SU-DHL-6 (cell line): ENCODE data around the gene ZNF639.
A peak's percentile ranks its signal among the peaks of the same experiment; 100 is the strongest.

Source experiments
- H2AFZ ChIP-seq: fragments of 200-600 bp; sonication (generic); 2 replicates; pipeline ENCODE4 v1.6.1; 2014; ENCODE audit warnings: low read depth, mild to moderate bottlenecking, moderate library complexity, mixed read lengths, antibody characterized with exemption, low read length; ENCODE audit not compliant: severe bottlenecking
- H3F3A ChIP-seq: fragments of 200-600 bp; shearing (Covaris generic); 2 replicates; pipeline ENCODE4 v1.6.0; 2016; ENCODE audit warnings: antibody characterized with exemption, mild to moderate bottlenecking; ENCODE audit not compliant: insufficient read depth
- H3K27ac ChIP-seq: fragments of 200-600 bp; sonication (generic); 2 replicates; pipeline ENCODE4 v1.5.1; 2016; ENCODE audit warnings: low read depth, mild to moderate bottlenecking, low read length, moderate library complexity, mixed read lengths
- H3K27me3 ChIP-seq: fragments of 200-600 bp; sonication (generic), shearing (Covaris generic); 2 replicates; pipeline ENCODE4 v1.6.0; 2014; ENCODE audit warnings: mild to moderate bottlenecking, low read length
- H3K36me3 ChIP-seq: fragments of 200-600 bp; sonication (generic); 2 replicates; pipeline ENCODE4 v1.6.1; 2014; ENCODE audit warnings: mild to moderate bottlenecking, low read length, mixed read lengths
- H3K4me2 ChIP-seq: fragments of 300-600, 200-600 bp; shearing (Covaris generic), sonication (generic); 2 replicates; pipeline ENCODE4 v1.6.0; 2014; ENCODE audit warnings: low read length, low read depth, mild to moderate bottlenecking; ENCODE audit not compliant: poor library complexity, severe bottlenecking
- H3K4me3 ChIP-seq: fragments of 200-600 bp; sonication (generic); 2 replicates; pipeline ENCODE4 v1.5.1; 2014; ENCODE audit warnings: antibody characterized with exemption, low read length, mild to moderate bottlenecking, mixed read lengths; ENCODE audit not compliant: insufficient read depth, poor library complexity, severe bottlenecking
- H3K79me2 ChIP-seq: fragments of 200-600 bp; sonication (generic); 2 replicates; pipeline ENCODE4 v1.6.1; 2014; ENCODE audit warnings: mild to moderate bottlenecking, low read length, moderate library complexity; ENCODE audit not compliant: insufficient read depth
- H3K9ac ChIP-seq: fragments of 200-600 bp; sonication (generic); 2 replicates; pipeline ENCODE4 v1.7.0; 2014; ENCODE audit warnings: mild to moderate bottlenecking, low read length
- H3K9me2 ChIP-seq: fragments of 200-600 bp; sonication (generic); replicated peaks from 2 replicates; pipeline ENCODE4 v1.6.1; 2014; ENCODE audit warnings: low read length; ENCODE audit not compliant: insufficient read depth
- H3K9me3 ChIP-seq: fragments of 200-600 bp; sonication (generic); 2 replicates; pipeline ENCODE4 v1.6.1; 2014; ENCODE audit warnings: low read length, mixed read lengths; ENCODE audit not compliant: insufficient read depth
- H4K20me1 ChIP-seq: fragments of 200-600 bp; sonication (generic); 2 replicates; pipeline ENCODE4 v1.6.1; 2014; ENCODE audit warnings: low read depth, mild to moderate bottlenecking, antibody characterized with exemption, low read length, moderate library complexity, mixed read lengths
- EZH2phosphoT487 ChIP-seq: fragments of 200-600 bp; sonication (generic), shearing (Covaris generic); conservative IDR thresholded peaks from 2 replicates; pipeline ENCODE4 v1.6.1; 2018; ENCODE audit warnings: mild to moderate bottlenecking, antibody characterized with exemption, low read length, moderate library complexity, mixed read lengths
- TF ChIP-seq, protein P1 (sequence below): fragments of 200-600 bp; sonication (generic); IDR thresholded peaks from one replicate; pipeline ENCODE4 v1.5.1; 2017; ENCODE audit warnings: antibody characterized with exemption, mild to moderate bottlenecking, low read length, moderate library complexity; ENCODE audit not compliant: insufficient read depth, poor library complexity, severe bottlenecking

Gene ZNF639

DNA sequence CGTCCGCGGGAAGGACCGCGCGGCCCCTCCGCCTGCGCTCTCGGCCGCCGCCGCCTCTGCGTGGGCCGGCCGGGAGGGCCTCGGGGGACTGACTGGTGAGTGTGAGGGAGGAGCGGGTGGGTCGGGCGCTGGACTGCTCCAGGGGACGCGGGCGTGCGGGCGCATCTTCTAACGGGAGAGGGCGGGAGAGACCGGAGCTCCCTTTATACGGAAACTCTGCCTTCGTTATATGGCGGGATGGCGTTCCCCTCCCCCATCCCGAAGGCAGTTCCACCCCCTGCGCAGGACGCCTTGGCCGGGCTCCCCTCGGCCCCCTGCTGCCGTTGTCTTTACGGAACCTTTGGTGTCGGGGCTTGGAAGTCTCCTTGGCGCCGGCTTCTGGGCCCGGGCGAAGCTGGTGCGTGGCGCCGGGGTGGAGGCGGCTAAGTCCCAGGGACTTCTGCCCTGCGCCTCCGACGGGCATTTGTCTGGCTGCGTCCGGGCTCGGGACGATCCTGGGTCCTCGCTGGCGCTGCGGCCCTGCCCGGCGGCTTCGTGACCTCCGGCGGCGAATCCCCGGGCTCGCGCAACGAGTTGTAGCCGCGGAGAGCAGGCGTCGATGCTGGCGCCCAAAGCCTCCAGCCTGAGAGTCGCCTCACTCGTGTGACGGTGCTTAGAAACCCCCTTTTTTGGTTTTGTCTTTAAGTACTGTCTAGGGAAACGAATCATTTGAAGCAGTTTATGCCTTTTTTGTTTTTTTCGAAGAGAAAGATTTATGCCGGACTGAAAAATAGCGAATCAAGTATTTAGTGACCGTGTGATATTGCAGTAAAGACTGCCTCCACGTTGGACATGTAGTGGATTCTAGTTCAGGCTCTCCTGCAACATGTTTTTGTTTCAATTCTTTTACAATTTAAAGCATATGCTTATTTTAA is 623 bp downstream of the ZNF639 start:
- peaks cover 10% of the 10 kb centered on the region; the same call in 1 of the 2 replicates for H4K20me1 ChIP-seq
- H3K27ac ChIP-seq: peak overlapping the region; percentile 75
- H3K4me3 ChIP-seq: peak overlapping the region; percentile 79
- no peaks in the 10 kb centered on the region for H3K9me2 ChIP-seq
- no peaks in the 10 kb centered on the region for H3K9me3 ChIP-seq
- peaks cover 13% of the 10 kb centered on the region for H3F3A ChIP-seq
- H3K4me2 ChIP-seq: peak overlapping the region; percentile 92
- no peak for TF ChIP-seq EZH2phosphoT487
- peaks cover 53% of the 10 kb centered on the region for H3K79me2 ChIP-seq
- H3K27me3 ChIP-seq: no peaks in the 10 kb centered on the region
- H2AFZ ChIP-seq: peak overlapping the region; percentile 30
- peak overlapping the region; percentile 91 for H3K9ac ChIP-seq
- peaks cover 12% of the 10 kb centered on the region for H3K36me3 ChIP-seq

DNA sequence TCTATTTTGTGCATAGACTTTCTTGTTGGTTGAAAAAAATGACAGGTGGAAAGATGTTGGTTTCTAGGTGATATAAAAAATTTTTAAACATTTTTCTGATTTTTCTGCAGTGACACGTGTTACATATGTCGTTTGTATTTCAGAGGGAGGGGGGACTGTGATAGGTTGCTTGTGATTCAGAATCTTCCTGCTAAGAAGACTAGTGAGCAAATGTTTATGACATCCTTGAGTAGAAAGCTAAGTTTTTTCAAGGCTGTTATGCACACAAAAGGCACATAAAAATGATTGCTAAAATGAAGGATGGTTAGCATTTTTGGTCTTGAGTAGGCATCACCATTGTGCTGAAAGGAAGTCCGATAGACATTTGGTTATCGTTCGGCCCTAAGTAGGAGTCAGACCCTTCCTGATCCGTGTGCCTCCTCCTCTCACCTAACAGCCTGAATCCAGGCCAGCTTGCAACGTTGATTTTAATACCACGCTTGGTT is 1.5 kb downstream of the ZNF639 start:
- TF ChIP-seq, protein P1, sequence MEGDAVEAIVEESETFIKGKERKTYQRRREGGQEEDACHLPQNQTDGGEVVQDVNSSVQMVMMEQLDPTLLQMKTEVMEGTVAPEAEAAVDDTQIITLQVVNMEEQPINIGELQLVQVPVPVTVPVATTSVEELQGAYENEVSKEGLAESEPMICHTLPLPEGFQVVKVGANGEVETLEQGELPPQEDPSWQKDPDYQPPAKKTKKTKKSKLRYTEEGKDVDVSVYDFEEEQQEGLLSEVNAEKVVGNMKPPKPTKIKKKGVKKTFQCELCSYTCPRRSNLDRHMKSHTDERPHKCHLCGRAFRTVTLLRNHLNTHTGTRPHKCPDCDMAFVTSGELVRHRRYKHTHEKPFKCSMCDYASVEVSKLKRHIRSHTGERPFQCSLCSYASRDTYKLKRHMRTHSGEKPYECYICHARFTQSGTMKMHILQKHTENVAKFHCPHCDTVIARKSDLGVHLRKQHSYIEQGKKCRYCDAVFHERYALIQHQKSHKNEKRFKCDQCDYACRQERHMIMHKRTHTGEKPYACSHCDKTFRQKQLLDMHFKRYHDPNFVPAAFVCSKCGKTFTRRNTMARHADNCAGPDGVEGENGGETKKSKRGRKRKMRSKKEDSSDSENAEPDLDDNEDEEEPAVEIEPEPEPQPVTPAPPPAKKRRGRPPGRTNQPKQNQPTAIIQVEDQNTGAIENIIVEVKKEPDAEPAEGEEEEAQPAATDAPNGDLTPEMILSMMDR: no peak
- no peak for TF ChIP-seq EZH2phosphoT487
- no peaks in the 10 kb centered on the region for H3K9me2 ChIP-seq
- no peaks in the 10 kb centered on the region for H3K9me3 ChIP-seq
- H3K4me2 ChIP-seq: peak overlapping the region; percentile 92
- H3K36me3 ChIP-seq: peaks cover 20% of the 10 kb centered on the region
- H3F3A ChIP-seq: peaks cover 14% of the 10 kb centered on the region
- peak overlapping the region; percentile 75 for H3K27ac ChIP-seq
- H3K79me2 ChIP-seq: peaks cover 57% of the 10 kb centered on the region
- peak overlapping the region; percentile 79 for H3K4me3 ChIP-seq
- H4K20me1 ChIP-seq: peaks cover 12% of the 10 kb centered on the region
- H2AFZ ChIP-seq: no peak overlapping the region
- H3K27me3 ChIP-seq: no peaks in the 10 kb centered on the region
- H3K9ac ChIP-seq: peak overlapping the region; percentile 91

DNA sequence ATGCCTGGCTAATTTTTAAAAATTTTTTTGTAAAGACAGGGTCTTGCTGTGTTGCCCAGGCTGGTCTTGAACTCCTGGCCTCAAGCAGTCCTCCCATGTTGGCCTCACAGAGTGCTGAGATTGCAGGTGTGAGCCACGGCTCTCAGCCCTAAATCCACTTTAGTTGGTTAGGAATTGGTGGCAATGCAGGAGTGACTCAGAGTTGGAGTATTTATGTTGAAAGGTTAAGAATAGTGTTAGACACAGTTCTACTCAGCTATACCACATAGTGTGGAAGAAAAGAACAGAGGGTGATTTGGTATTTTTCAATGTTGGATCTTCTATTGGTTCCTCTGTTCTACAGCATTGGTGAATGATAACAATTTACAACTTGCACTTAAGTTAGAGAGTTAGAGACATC is 7.6 kb downstream of the ZNF639 start:
- Histone ChIP-seq H3K9me3 (no peaks in the 10 kb centered on the region), H3K27me3 (no peaks in the 10 kb centered on the region), H2AFZ (no peak overlapping the region), H3K36me3 (peaks cover 72% of the 10 kb centered on the region), H3K4me2 (no peak overlapping the region), H3K79me2 (peaks cover 54% of the 10 kb centered on the region), H3K9me2 (no peaks in the 10 kb centered on the region), H3F3A (peaks cover 19% of the 10 kb centered on the region; the same call in 1 of the 2 replicates), H4K20me1 (peaks cover 13% of the 10 kb centered on the region), H3K27ac (no peak overlapping the region), H3K9ac (no peak overlapping the region), H3K4me3 (no peak overlapping the region)
- TF ChIP-seq, protein P1: no peak
- no peak for TF ChIP-seq EZH2phosphoT487

DNA sequence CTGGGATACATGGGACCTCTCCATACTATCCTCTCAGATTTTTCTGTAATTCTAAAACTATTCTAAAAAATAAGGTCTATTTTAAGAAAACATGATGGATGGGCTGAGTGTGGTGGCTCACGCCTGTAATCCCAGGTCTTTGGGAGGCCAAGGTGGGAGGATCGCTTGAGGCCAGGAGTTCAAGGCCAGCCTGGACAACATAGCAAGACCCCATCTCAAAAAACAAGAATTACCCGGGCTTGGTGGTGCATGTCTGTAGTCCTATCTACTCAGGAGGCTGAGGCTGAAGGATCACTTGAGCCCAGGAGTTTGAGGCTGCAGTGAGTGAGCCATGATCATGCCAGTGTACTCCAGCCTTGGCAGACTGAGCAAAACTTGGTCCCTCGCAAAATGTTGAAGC is 9.4 kb downstream of the ZNF639 start:
- Histone ChIP-seq H2AFZ (no peak overlapping the region), H3F3A (peaks cover 23% of the 10 kb centered on the region; the same call in 1 of the 2 replicates), H3K9ac (no peak overlapping the region), H3K4me2 (no peak overlapping the region), H4K20me1 (peaks cover 13% of the 10 kb centered on the region), H3K9me3 (no peaks in the 10 kb centered on the region), H3K27ac (no peak overlapping the region), H3K9me2 (no peaks in the 10 kb centered on the region), H3K79me2 (peaks cover 42% of the 10 kb centered on the region), H3K4me3 (no peak overlapping the region), H3K27me3 (no peaks in the 10 kb centered on the region), H3K36me3 (peaks cover 80% of the 10 kb centered on the region)
- TF ChIP-seq, protein P1: no peak
- no peak for TF ChIP-seq EZH2phosphoT487
